Measurements from ENCODE around the gene OPA3.

GRCh38 chr19:45568732-45569131 lies 15.9 kb downstream of the OPA3 start:
- TF ChIP-seq CTCF (IDR thresholded peaks at IDR 0.05) (no peak), ZFX (IDR thresholded peaks at IDR 0.05; ENCODE audit: borderline replicate concordance) (no peak)

All from 22Rv1 (cell line).